Liver (tissue), 3 donors: Measurements from ENCODE around the gene TMEM59.

Experiments used
- ATF3 ChIP-seq: IDR thresholded peaks from 2 replicates; pipeline ENCODE4 v1.6.1; 2016; ENCODE audit warnings: antibody characterized with exemption
- CTCF ChIP-seq: fragments of 150-350 bp; IDR thresholded peaks from 2 replicates; pipeline ENCODE4 v1.5.1; 2017; ENCODE audit warnings: improper control_type of control experiment, low read depth, low read length; ENCODE audit not compliant: missing input control
- GABPA ChIP-seq, 2 donors: IDR thresholded peaks in 1 of 2; conservative IDR thresholded peaks in 1 of 2; 2 replicates each; pipeline ENCODE4 v1.6.1; 2016; ENCODE audit warnings: antibody characterized with exemption in 2 of 2, mild to moderate bottlenecking in 1 of 2, moderate library complexity in 1 of 2
- HNF4A ChIP-seq, 2 donors: conservative IDR thresholded peaks; 2 replicates each; pipeline ENCODE4 v1.6.1; 2016; ENCODE audit warnings: antibody characterized with exemption in 2 of 2, mild to moderate bottlenecking in 2 of 2
- HNF4G ChIP-seq: IDR thresholded peaks from 2 replicates; pipeline ENCODE4 v1.6.1; 2016; ENCODE audit warnings: antibody characterized with exemption
- JUND ChIP-seq, 2 donors: IDR thresholded peaks; 2 replicates each; pipeline ENCODE4 v1.6.1; 2016; ENCODE audit warnings: antibody characterized with exemption in 2 of 2
- MAX ChIP-seq: IDR thresholded peaks from 2 replicates; pipeline ENCODE4 v1.6.1; 2016; ENCODE audit warnings: antibody characterized with exemption
- RAD21 ChIP-seq, 2 donors: IDR thresholded peaks; 2 replicates each; pipeline ENCODE4 v1.6.1; 2016; ENCODE audit warnings: antibody characterized with exemption in 2 of 2, mild to moderate bottlenecking in 2 of 2
- REST ChIP-seq: IDR thresholded peaks from 2 replicates; pipeline ENCODE4 v1.6.1; 2016; ENCODE audit warnings: antibody characterized with exemption, mild to moderate bottlenecking
- SP1 ChIP-seq: IDR thresholded peaks from 2 replicates; pipeline ENCODE4 v1.6.1; 2018; ENCODE audit warnings: antibody characterized with exemption, mild to moderate bottlenecking
- TAF1 ChIP-seq: conservative IDR thresholded peaks from 2 replicates; pipeline ENCODE4 v1.6.1; 2016; ENCODE audit warnings: antibody characterized with exemption, mild to moderate bottlenecking
- YY1 ChIP-seq: IDR thresholded peaks from 2 replicates; pipeline ENCODE4 v1.6.1; 2016; ENCODE audit warnings: antibody characterized with exemption, mild to moderate bottlenecking
- ZBTB33 ChIP-seq: IDR thresholded peaks from 2 replicates; pipeline ENCODE4 v1.6.1; 2016; ENCODE audit warnings: antibody characterized with exemption
- donor health status: healthy.
- donor health status: healthy.

- TF ChIP-seq YY1 (no peak), CTCF (no peak), JUND (IDR thresholded peaks at IDR 0.05) (no peak), REST (no peak), HNF4A (conservative IDR thresholded peaks at IDR 0.05) (no peak), TAF1 (no peak), ATF3 (no peak), ZBTB33 (no peak), RAD21 (IDR thresholded peaks at IDR 0.05) (no peak), MAX (no peak), GABPA (IDR thresholded peaks at IDR 0.05 in 1 of 2, conservative IDR thresholded peaks at IDR 0.05 in 1 of 2) (no peak), HNF4G (no peak), SP1 (no peak)
Observed at GRCh38 chr1:54041806-54042205, 11.2 kb downstream of the TMEM59 start.
